Measurements from ENCODE around the gene RASD1. TPM values are rescaled to one million over a fixed set of nuclear protein-coding genes. Genes with fewer than 3 reads are reported as not detected.

The RASD1 gene
- total RNA-seq, 1 donor, result 0.36 TPM

DNA sequence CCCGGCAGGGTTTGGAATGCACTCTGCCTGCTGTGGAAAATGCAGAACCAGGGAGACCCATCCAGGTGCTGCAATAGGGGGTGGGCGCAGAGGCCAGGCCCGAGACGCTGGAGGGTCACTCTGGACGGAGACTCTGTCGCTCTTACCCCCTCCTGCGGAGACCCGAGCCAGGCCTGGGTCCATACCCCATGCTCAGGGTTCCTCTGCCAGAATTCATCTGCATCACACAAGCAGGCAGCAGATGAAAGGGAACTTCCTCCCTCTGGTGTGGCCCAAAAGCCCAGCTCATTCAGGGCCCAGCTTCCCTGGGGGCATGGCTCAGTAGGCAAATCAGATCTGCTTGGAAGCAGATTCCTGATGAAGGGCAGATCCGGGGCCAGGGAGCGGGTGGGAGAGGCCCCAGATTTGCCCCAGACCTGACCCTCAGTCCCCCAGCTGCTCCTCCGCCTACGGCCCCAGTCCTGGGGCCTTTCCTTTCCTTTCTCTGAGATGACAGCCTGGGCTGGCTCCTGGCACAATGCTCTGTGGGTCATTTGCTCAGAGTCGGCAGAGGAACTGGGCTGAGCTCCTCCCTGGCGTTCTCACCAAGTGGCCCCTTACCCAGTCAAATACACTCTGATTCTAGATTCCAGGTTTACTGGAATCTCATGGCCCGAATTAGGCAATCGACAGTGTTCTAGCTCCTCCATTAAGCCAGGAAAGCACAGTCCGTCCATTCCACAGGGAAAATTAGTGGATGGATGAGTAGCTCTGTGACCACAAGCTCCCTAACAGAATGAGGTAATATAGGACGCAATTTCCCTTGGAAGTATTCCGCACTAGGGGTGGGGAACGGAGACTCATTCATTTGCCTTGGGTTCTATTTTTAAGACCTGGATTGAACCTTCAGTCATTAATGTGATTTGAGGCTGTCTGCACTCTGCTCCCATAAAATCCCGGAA is 19.1 kb upstream of the RASD1 start:
- TF ChIP-seq, protein P1, sequence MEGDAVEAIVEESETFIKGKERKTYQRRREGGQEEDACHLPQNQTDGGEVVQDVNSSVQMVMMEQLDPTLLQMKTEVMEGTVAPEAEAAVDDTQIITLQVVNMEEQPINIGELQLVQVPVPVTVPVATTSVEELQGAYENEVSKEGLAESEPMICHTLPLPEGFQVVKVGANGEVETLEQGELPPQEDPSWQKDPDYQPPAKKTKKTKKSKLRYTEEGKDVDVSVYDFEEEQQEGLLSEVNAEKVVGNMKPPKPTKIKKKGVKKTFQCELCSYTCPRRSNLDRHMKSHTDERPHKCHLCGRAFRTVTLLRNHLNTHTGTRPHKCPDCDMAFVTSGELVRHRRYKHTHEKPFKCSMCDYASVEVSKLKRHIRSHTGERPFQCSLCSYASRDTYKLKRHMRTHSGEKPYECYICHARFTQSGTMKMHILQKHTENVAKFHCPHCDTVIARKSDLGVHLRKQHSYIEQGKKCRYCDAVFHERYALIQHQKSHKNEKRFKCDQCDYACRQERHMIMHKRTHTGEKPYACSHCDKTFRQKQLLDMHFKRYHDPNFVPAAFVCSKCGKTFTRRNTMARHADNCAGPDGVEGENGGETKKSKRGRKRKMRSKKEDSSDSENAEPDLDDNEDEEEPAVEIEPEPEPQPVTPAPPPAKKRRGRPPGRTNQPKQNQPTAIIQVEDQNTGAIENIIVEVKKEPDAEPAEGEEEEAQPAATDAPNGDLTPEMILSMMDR (IDR thresholded peaks at IDR 0.05; ENCODE audit: insufficient read depth, low read length), result no peak
- no peak overlapping the region for H3K4me3 ChIP-seq (ENCODE audit: low read depth, low read length)
- peak; percentile 17 for DNase-seq (ENCODE audit: low read depth)

DNA sequence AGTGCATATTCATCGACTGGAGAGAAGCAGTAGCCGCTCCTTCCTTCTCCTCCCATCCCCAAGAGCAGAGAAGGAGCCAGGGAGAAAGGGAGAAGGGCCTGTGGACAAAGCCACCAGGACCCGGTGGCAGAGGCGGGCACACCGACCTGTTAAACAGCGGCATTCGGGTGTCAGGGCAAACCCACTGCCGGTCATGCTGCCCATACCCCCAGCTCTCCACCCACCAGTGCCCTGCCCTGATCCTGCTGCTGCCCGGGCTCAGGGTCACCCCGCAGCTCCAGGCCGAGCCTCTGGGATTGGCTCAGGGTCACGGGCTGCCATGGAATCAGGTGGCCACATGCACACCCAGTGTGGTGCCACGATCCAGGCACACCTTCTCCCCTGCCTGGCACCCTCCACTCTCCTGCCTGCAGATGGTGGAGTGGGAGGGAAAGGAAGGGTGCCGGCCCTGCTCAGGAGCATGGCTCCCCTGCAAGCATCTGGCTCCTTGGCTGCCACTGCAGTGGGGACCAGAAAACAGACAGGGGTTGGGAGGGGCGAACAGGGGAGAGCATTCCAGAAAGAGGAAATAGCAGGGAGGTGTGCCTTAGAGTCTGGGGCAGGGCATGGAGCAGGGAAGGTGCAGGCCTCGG is 18.3 kb upstream of the RASD1 start:
- H3K4me3 ChIP-seq (ENCODE audit: low read depth, low read length), result no peak overlapping the region
- no peak for DNase-seq (ENCODE audit: low read depth)
- TF ChIP-seq, protein P1 (IDR thresholded peaks at IDR 0.05; ENCODE audit: insufficient read depth, low read length), result no peak

DNA sequence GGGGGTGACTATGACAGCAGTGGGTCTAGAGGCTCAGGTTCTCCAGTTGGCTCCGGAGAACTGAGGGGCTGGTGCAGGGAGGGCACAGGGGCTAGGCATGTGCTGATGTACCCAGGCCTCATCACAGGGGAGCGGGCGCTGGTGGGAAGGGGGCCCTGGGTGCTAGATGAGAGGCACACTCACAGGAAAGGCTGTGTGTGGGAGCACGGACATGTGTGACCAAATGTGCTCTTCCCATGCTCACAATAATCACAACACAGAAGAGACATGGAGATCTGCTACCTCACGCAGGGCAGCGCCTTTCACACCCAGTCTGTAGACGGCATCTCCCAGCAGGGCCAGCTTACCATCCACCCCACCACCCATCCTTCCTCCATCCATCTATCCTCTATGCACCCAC is 17.4 kb upstream of the RASD1 start:
- DNase-seq (ENCODE audit: low read depth), result no peak
- H3K4me3 ChIP-seq (ENCODE audit: low read depth, low read length), result no peak overlapping the region
- TF ChIP-seq, protein P1 (IDR thresholded peaks at IDR 0.05; ENCODE audit: insufficient read depth, low read length), result no peak

DNA sequence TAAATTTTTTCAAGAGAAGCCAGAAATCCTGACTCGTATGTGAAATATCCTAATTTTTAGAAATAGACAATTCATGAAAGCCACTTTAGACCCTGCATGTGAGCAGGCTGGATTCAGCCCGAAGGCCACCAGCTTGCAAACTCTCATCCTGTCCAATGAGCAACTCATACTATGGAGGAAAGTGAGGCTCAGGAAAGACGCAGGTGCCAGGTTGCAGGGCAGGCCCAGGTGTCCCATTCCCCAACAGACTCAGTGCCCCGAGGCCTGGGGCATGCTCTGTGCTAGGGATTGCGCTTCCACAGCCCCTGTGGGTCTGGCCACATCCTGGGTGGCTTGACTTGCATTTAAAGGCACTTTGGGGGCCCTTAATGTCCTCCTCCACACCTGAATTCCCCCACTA is 16.7 kb upstream of the RASD1 start:
- no peak overlapping the region for H3K4me3 ChIP-seq (ENCODE audit: low read depth, low read length)
- TF ChIP-seq, protein P1 (IDR thresholded peaks at IDR 0.05; ENCODE audit: insufficient read depth, low read length), result no peak
- DNase-seq (ENCODE audit: low read depth), result no peak

DNA sequence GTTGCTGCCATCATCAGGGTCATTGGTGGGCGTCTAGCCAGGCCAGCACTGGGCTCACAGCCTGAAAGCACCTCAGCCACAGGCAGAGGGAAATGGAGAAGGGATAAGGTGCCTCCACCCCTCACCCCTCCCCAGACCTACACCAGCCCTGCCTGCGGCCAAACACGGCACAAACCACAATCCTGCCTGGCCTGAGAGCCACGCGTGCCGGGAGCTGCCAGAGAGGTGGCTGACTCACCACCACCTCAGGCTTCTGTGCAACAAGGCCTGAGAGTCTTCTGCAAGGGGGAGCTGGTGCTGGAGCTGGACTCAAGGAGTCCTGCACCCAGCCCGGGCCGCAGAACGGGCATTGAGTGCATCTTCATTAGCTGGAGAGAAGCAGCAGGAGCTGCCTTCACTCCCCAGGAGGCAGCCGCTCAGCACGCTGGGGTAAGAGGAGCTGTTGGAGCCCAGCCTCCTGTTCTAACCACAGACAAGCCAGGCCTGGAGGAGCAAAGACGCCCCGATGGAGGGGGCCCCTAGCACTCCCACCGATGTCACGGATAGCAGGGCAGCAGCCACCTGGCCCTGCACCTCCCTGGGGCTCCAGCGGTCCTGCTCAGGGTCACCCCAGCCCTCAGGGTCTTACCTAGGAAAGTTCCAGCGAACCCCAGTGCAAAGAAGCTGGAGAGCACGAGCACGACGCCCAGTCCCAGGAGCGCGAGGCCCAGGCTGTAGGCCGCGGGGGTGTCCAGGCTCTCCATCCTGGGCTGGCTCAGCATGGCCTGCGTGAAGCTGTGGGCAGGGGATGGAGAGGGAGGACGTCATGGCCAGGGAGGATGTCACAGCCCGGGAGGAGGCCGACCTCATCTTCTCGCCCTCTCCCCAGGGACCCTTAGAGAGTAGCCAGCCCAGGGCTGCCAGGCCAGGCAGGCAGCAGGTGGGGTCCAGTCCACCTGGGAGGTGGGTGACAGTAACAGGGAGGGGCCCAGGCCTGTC is 16.0 kb upstream of the RASD1 start:
- no peak overlapping the region for H3K4me3 ChIP-seq (ENCODE audit: low read depth, low read length)
- peak; percentile 93 for DNase-seq (ENCODE audit: low read depth)
- TF ChIP-seq, protein P1 (IDR thresholded peaks at IDR 0.05; ENCODE audit: insufficient read depth, low read length), result no peak

DNA sequence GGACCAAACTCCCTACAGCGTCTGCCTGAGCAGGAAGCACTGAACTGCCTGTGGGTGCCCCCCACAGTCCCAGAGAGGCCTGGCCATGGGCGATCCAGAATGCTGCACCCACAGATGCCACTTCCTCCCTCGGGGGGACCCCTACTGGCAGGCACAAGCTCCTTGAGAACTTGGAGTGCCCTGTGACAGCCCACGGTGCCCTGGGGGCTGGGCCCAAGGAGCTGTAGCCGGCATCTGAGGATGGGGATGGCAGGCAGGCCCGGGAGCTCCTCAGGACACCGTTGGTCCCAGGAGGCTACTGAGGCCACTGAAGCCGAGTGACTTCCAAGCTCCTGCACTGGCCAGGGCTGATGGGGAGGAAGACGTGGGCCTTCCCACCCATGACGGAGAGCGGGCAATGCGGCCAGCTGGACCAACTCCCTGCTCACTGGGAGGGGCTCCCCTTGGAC is 15.1 kb upstream of the RASD1 start:
- no peak overlapping the region for H3K4me3 ChIP-seq (ENCODE audit: low read depth, low read length)
- TF ChIP-seq, protein P1 (IDR thresholded peaks at IDR 0.05; ENCODE audit: insufficient read depth, low read length), result no peak
- no peak for DNase-seq (ENCODE audit: low read depth)

All from fibroblast of the aortic adventitia (primary cell).